Testis (tissue), 3 donors: Measurements from ENCODE around the gene TNFRSF6B. TPM values are rescaled to one million over a fixed set of nuclear protein-coding genes. Genes with fewer than 3 reads are reported as not detected.
A peak's percentile ranks its signal among the peaks of the same experiment; 100 is the strongest.

ENCODE experiments used
- DNase-seq: peaks from one replicate; pipeline ENCODE4 v3.0.0-alpha.2; 2019
- H3K27ac ChIP-seq, 2 donors: fragments of 200-600 bp; sonication (generic); one replicate each; pipeline ENCODE4 v1.5.1; 2019
- H3K27me3 ChIP-seq: fragments of 200-600 bp; sonication (generic); one replicate; pipeline ENCODE4 v1.5.1; 2019
- H3K36me3 ChIP-seq: fragments of 200-600 bp; sonication (generic); one replicate; pipeline ENCODE4 v1.5.1; 2017; ENCODE audit warnings: low read depth; ENCODE audit errors: missing control alignments
- H3K4me1 ChIP-seq: fragments of 200-600 bp; sonication (generic); one replicate; pipeline ENCODE4 v1.5.1; 2019
- H3K4me3 ChIP-seq, 2 donors: fragments of 200-600 bp; sonication (generic); one replicate each; pipeline ENCODE4 v1.5.1; 2017 to 2019
- H3K9me3 ChIP-seq: fragments of 200-600 bp; sonication (generic); one replicate; pipeline ENCODE4 v1.5.1; 2017
- POLR2A ChIP-seq: fragments of 450-650 bp; IDR thresholded peaks from one replicate; pipeline ENCODE4 v1.6.1; 2017; ENCODE audit warnings: antibody characterized with exemption, mild to moderate bottlenecking, moderate library complexity
- WGBS, 2 donors: methylation state at CpG; one replicate each; pipeline ENCODE4 v1.1.5; 2018; 5-methylcytosine and 5-hydroxymethylcytosine counted together
- intact Hi-C: fragments of 100-400 bp; cut with DNase I; formaldehyde crosslinking; loops from one replicate; pipeline ENCODE4 v1.15.1; 2023; ENCODE audit warnings: low total_unique reads
- polyA plus RNA-seq: library from polyadenylated mRNA; stranded (reverse); fragments of 350-450 nt; fragmentation: Illumina TruSeq; extraction: RNeasy Lipid Tissue Mini Kit (QIAGEN cat#74804); gene quantifications from one replicate; pipeline ENCODE4 v1.2.3, GENCODE V29; 2014; ENCODE audit warnings: low read depth, low replicate concordance; ENCODE audit not compliant: insufficient read depth
- total RNA-seq, 2 donors: library from RNA; depleted of rRNA; stranded (reverse); fragments of >200 nt; gene quantifications; one replicate each; pipeline ENCODE4 v1.2.3, GENCODE V29; 2016
- TF ChIP-seq, protein P1 (sequence below), 3 experiments: fragments of 450-650 bp in 2 of 3; fragments of 200-600 bp in 1 of 3; sonication (generic) in 1 of 3; IDR thresholded peaks; one replicate each; pipeline ENCODE4 v1.5.1; 2016 to 2019; ENCODE audit warnings: antibody characterized with exemption in 3 of 3, mild to moderate bottlenecking in 2 of 3, moderate library complexity in 1 of 3

TNFRSF6B gene
- total and polyA plus RNA-seq, 3 donors from 2014 or later = 3.0 to 30.5 (median 26.2) TPM

DNA sequence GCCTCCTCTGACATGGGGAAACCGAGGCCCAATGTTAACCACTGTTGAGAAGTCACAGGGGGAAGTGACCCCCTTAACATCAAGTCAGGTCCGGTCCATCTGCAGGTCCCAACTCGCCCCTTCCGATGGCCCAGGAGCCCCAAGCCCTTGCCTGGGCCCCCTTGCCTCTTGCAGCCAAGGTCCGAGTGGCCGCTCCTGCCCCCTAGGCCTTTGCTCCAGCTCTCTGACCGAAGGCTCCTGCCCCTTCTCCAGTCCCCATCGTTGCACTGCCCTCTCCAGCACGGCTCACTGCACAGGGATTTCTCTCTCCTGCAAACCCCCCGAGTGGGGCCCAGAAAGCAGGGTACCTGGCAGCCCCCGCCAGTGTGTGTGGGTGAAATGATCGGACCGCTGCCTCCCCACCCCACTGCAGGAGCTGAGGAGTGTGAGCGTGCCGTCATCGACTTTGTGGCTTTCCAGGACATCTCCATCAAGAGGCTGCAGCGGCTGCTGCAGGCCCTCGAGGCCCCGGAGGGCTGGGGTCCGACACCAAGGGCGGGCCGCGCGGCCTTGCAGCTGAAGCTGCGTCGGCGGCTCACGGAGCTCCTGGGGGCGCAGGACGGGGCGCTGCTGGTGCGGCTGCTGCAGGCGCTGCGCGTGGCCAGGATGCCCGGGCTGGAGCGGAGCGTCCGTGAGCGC is 1.6 kb downstream of the TNFRSF6B start:
- no peak overlapping the region for H3K27ac ChIP-seq
- H3K4me3 ChIP-seq = no peak overlapping the region
- TF ChIP-seq, protein P1, sequence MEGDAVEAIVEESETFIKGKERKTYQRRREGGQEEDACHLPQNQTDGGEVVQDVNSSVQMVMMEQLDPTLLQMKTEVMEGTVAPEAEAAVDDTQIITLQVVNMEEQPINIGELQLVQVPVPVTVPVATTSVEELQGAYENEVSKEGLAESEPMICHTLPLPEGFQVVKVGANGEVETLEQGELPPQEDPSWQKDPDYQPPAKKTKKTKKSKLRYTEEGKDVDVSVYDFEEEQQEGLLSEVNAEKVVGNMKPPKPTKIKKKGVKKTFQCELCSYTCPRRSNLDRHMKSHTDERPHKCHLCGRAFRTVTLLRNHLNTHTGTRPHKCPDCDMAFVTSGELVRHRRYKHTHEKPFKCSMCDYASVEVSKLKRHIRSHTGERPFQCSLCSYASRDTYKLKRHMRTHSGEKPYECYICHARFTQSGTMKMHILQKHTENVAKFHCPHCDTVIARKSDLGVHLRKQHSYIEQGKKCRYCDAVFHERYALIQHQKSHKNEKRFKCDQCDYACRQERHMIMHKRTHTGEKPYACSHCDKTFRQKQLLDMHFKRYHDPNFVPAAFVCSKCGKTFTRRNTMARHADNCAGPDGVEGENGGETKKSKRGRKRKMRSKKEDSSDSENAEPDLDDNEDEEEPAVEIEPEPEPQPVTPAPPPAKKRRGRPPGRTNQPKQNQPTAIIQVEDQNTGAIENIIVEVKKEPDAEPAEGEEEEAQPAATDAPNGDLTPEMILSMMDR (IDR thresholded peaks at IDR 0.05) = no peak
- no peak for TF ChIP-seq POLR2A
- intact Hi-C loops = no loop called here
- peaks cover 19% of the 10 kb centered on the region for H3K4me1 ChIP-seq
- no peaks in the 10 kb centered on the region for H3K9me3 ChIP-seq
- no peak for DNase-seq
- WGBS, 2 donors = 84 to 90% methylated on average over 24 to 40 of the region's 40 CpGs
- no peaks in the 10 kb centered on the region for H3K36me3 ChIP-seq
- H3K27me3 ChIP-seq = no peaks in the 10 kb centered on the region

DNA sequence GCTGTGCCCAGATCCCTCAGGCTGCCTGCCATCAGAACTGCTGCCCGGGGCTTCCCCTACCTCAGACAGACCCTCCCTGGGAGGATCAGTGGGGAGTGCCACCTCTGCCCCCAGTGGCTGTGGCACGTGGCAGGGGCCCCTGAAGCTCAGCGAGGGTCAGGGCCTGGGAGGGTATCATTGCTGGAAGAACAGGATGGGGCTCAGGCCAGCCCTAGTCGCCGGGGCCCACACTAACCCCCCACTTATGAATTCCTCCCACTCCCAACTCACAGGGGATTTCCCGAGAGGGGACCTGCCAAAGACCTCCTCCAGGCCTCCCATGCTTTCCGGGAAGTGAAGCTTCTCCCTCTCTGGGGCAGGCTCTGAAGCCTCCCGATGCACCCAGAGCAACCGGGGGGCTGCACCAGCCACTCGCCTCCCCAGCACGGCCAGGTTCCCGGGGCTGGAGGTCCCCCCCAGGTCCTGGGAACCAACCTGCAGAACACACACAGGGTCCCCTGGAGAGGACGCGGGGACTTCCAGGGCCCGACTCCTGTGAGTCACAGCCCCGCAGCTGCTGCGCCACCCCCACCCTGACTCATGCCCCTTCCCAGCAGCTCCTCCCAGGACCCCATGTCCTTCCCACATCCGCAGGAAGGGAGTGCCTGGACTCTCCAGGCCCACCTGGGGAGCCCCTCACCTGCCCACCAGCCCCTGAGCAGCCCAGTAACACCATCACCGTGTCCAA is 2.5 kb downstream of the TNFRSF6B start:
- Histone ChIP-seq H3K36me3 (no peaks in the 10 kb centered on the region), H3K4me1 (peaks cover 19% of the 10 kb centered on the region), H3K27ac (peak overlapping the region in 1 of 2 donors; percentile 25), H3K27me3 (no peaks in the 10 kb centered on the region), H3K4me3 (no peak overlapping the region), H3K9me3 (no peaks in the 10 kb centered on the region)
- no peak for DNase-seq
- WGBS, 2 donors = 25 to 35% methylated on average over 2 to 19 of the region's 19 CpGs
- TF ChIP-seq, protein P1 (IDR thresholded peaks at IDR 0.05) = no peak
- no peak for TF ChIP-seq POLR2A
- intact Hi-C loops = no loop called here

DNA sequence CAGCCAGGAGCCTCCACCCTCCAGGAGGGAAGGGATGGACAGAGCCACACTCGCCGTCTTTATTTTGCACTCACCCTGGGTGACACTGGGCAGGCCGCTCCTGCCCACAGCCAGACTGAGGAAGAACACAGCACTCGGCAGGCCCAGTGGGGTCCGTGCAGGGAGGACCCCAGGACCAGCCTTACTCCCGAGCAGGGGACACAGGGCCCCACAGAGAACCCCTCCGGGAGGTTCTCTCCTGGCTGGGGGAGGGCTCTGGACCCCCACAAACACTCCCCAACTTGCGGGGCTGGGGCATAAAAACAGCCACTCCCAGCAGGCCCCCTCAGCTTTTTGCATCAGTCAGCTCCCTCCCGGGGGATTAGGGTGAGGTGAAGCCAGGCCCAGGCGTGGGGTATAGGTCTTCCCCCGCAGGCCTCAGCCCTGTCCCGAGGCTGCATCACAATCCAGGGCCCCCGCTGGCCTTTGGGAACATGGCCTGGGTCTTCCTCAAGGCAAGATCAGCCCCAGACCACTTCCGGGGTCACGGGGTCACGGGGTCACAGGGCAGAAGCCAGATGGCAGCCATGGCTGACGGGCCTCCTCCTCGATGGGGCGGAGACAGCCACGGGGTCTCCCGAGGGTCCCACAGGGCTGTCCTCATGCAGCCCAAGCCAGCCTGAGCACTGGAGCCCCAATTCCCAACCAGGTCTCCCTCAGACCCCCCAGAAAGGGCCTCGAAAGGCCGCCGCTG is 3.2 kb downstream of the TNFRSF6B start:
- intact Hi-C loops = no loop called here
- peaks cover 19% of the 10 kb centered on the region for H3K4me1 ChIP-seq

DNA sequence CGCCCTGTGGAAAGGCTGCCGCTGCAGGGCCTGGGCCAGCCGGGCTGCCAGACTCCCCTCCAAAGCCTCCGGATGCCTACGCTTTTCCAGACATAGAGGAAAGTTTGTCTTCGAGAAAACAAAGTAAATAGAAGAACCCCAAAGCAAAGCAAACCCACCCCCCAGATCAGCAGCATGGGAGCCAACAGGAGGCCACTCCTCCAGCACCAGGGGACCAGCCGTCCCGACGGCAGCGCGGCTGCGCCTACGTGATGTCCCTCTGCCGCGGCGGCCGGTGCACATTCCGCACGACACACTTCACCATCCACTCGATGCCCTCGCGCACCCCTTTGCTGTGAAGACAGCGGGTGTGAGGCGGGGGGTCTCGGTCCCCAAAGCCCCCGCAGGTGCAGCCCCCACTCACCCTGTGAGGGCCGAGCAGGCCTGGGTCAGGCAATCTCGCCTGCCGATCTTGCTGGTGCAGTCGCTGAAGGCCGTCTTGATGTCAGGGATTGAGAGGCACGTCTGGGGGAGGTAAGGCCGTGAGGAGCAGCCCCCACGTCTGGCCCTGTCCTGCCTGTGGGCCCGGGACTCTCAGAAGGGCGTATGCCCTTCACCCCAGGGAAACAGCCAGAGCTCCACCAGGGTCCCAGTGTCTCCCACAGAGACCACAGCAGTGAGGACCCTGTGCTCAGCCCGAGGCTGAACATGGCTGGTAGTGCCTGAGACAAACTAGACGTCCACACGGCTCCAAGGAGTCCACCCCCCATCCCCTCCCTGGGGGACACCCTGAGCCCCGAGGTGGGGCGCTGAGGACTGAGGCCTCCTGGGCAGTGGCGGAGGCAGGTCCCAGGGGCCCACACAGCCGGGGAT is 4.0 kb downstream of the TNFRSF6B start:
- no peak for TF ChIP-seq POLR2A
- TF ChIP-seq, protein P1 (IDR thresholded peaks at IDR 0.05) = no peak
- intact Hi-C loops = no loop called here
- Histone ChIP-seq H3K4me3 (no peak overlapping the region), H3K4me1 (peaks cover 19% of the 10 kb centered on the region), H3K27me3 (no peaks in the 10 kb centered on the region), H3K9me3 (no peaks in the 10 kb centered on the region), H3K27ac (no peak overlapping the region), H3K36me3 (no peaks in the 10 kb centered on the region)
- 77 to 87% methylated on average over 8 to 43 of the region's 43 CpGs for WGBS, 2 donors
- DNase-seq = no peak

More for the DNA sequence above, 3.2 kb downstream of the TNFRSF6B start:
- Histone ChIP-seq H3K27me3 (no peaks in the 10 kb centered on the region), H3K9me3 (no peaks in the 10 kb centered on the region), H3K27ac (peak overlapping the region in 1 of 2 donors; percentile 25), H3K36me3 (no peaks in the 10 kb centered on the region), H3K4me3 (no peak overlapping the region)
- no peak for DNase-seq
- WGBS, 2 donors = 71 to 85% methylated on average over 17 to 22 of the region's 24 CpGs
- TF ChIP-seq POLR2A = no peak
- TF ChIP-seq, protein P1 (IDR thresholded peaks at IDR 0.05) = no peak
